HCT116 (cell line): ENCODE data around the gene ZNF12.

Experiments
- ATF3 ChIP-seq: IDR thresholded peaks from 2 replicates; pipeline ENCODE4 v1.6.1; 2012
- CEBPB ChIP-seq: IDR thresholded peaks from 2 replicates; pipeline ENCODE4 v1.6.1; 2012; ENCODE audit warnings: low read depth
- CTCF ChIP-seq, 3 experiments: fragments of 200-600 bp in 1 of 3; sonication (generic) in 1 of 3; IDR thresholded peaks in 2 of 3; conservative IDR thresholded peaks in 1 of 3; 2 replicates each; pipeline ENCODE4 v1.5.1; 2012 to 2017; ENCODE audit warnings: low read depth in 2 of 3, low read length in 2 of 3, antibody characterized with exemption in 1 of 3, borderline replicate concordance in 1 of 3, control low read depth in 1 of 3, mild to moderate bottlenecking in 1 of 3, mixed read lengths in 1 of 3, mixed run types in 1 of 3, moderate library complexity in 1 of 3; ENCODE audit not compliant: insufficient read depth in 1 of 3
- ELF1 ChIP-seq: IDR thresholded peaks from 2 replicates; pipeline ENCODE4 v1.6.1; 2012; ENCODE audit warnings: low read depth, borderline replicate concordance
- EZH2 ChIP-seq: fragments of 200-600 bp; sonication (generic); IDR thresholded peaks from 2 replicates; pipeline ENCODE4 v1.6.1; 2017; ENCODE audit warnings: antibody characterized with exemption, mixed run types
- EZH2phosphoT487 ChIP-seq: fragments of 200-600 bp; IDR thresholded peaks from 2 replicates; pipeline ENCODE4 v1.6.1; 2018; ENCODE audit warnings: antibody characterized with exemption, borderline replicate concordance
- FOSL1 ChIP-seq: IDR thresholded peaks from 2 replicates; pipeline ENCODE4 v1.6.1; 2012; ENCODE audit warnings: low read depth
- MAX ChIP-seq: IDR thresholded peaks from 2 replicates; pipeline ENCODE4 v1.6.1; 2012
- POLR2A ChIP-seq: IDR thresholded peaks from 2 replicates; pipeline ENCODE4 v1.7.0; 2011; ENCODE audit warnings: borderline replicate concordance; ENCODE audit not compliant: insufficient read depth, insufficient read length; ENCODE audit errors: extremely low read depth
- POLR2AphosphoS5 ChIP-seq: IDR thresholded peaks from 2 replicates; pipeline ENCODE4 v1.6.1; 2011; ENCODE audit warnings: mild to moderate bottlenecking, low read depth, low read length, moderate library complexity
- REST ChIP-seq: IDR thresholded peaks from 2 replicates; pipeline ENCODE4 v1.6.1; 2012; ENCODE audit warnings: low read depth
- SIN3A ChIP-seq: IDR thresholded peaks from 2 replicates; pipeline ENCODE4 v1.6.1; 2012; ENCODE audit warnings: low read depth
- SP1 ChIP-seq: IDR thresholded peaks from 2 replicates; pipeline ENCODE4 v1.6.1; 2012; ENCODE audit warnings: low read depth
- ZFX ChIP-seq: fragments of 450-650 bp; IDR thresholded peaks from 2 replicates; pipeline ENCODE4 v1.6.1; 2017

- TF ChIP-seq EZH2 (no peak), POLR2A (no peak), SP1 (no peak), EZH2phosphoT487 (no peak), CTCF (IDR thresholded peaks at IDR 0.05 in 2 of 3, conservative IDR thresholded peaks at IDR 0.05 in 1 of 3; ENCODE audit: borderline replicate concordance in 1 of 3, insufficient read depth in 1 of 3, low read depth in 2 of 3, low read length in 2 of 3) (no peak), POLR2AphosphoS5 (no peak), SIN3A (no peak), MAX (no peak), FOSL1 (no peak), ZFX (no peak), ATF3 (no peak), ELF1 (no peak), CEBPB (no peak), REST (no peak)
These were observed 635 bp downstream of the ZNF12 start for GRCh38 chr7:6705959-6706665.
